Hematopoietic multipotent progenitor cell (in vitro differentiated cells): ENCODE results near the gene DNLZ. TPM values are rescaled to one million over a fixed set of nuclear protein-coding genes. Genes with fewer than 3 reads are reported as not detected.

ENCODE experiments used
- DNase-seq, 3 donors: peaks; one replicate each; pipeline ENCODE4 v3.0.0-alpha.2; 2011 to 2015; ENCODE audit warnings: low read depth in 2 of 3, low spot score in 2 of 3
- total RNA-seq: library from RNA; depleted of rRNA; stranded (reverse); fragments of >200 nt; gene quantifications from one replicate; pipeline ENCODE4 v1.2.3, GENCODE V29; 2012

Gene DNLZ
- total RNA-seq, 1 donor, result 18.3 TPM

- no peak for DNase-seq
Observed at GRCh38 chr9:136397643-136398042, 34.1 kb upstream of the DNLZ start.

DNA sequence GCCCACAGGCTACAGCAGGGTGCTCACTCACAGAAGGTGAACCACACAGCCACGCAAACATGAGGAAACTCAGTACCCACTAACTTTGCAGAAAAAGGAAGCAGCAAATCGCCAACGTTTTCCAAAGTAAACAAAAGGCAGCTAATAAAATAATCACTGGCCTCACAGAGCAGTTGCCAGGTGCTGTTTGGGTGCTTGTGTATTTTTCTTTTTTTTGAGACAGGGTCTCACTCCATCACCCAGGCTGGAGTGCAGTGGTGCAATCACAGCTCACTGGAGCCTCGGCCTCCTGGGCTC, 32.6 kb upstream of the DNLZ start:
- no peak for DNase-seq

- no peak for DNase-seq
Observed at GRCh38 chr9:136395345-136396218, 32.0 kb upstream of the DNLZ start.

DNA sequence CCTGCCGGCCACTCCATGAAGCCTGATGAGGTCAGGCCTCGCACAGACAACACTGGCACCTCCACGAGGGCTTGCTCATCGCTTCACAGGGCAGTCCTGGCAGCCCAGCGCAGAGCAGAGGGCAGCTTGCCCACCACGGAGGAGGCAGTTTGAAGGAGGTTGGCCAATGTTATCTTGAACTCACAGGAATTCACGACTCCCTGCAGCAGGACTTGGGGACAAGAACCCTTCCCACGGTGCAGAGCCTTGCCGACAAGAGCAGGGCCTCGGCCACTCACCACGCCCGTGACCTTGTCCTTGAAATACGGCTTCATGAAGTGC, 31.4 kb upstream of the DNLZ start:
- DNase-seq, result no peak

- no peak for DNase-seq
Observed at GRCh38 chr9:136394312-136395019, 30.9 kb upstream of the DNLZ start.

GRCh38 chr9:136393531-136393930, 30.0 kb upstream of the DNLZ start:
- no peak for DNase-seq

DNA sequence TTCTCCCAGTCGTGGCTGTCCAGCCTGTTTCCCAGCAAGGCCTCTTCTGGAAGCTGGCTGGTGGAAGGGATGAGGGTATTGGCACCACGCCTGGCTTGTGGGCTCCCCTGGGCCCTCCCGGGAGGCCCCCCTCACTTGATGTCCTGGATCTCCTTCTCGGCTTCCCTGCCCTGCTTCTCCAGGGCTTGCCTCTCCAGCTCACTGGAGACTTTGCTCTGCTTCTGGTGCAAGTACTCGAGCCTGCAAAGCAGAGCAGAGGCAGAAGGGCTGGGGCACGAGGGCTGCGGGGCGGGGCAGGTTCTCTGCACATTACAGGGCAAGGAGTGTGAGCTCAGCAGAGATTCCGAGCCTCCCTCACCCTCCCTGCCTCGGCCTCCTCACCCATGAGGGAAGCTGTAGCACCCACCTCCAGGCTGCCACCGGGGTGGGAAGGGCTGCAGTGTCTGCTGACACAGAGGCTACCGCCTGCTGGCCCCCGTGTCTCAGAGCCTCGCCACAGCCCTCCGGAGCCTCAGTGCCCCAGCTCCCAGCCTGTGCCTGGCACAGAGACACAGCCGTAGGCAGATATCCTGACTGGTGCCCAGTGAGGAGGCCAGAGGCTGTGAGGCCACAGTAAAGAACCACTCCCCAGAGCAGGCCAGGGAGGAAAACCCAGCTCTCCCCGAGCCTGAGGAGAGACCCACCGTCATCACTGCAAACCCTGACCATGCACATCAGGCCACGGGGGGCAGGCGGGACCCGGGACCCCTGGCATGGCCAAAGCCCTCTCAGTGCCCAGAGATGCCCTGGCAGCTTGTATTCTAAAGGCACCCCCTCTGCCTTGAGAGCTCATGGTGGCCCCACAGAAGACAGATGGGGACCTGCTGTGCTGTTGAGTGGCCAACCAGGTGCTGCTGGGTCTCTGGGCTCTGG, 29.2 kb upstream of the DNLZ start:
- DNase-seq, result no peak

GRCh38 chr9:136391737-136392537, 28.4 kb upstream of the DNLZ start:
- no peak for DNase-seq

DNA sequence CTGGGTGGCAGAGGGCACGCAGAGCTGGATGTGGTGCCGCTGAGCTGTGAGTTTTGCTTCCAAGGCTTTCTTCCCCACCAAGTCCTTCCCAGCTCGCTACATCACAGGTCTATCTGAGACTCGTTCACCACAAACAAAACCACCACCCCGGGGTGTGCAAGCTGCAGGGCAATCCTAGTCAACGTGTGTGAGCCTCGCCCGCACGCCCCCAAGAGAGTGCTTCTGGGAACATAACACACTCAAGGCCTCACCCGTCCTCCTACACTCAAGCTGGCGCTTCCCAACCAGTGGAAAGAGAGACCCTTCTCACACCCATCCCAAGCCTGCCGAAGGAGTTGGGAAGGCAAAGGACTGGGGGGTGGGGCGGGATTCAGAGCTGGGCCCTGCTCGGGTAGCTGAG, 25.9 kb upstream of the DNLZ start:
- DNase-seq, result no peak

DNA sequence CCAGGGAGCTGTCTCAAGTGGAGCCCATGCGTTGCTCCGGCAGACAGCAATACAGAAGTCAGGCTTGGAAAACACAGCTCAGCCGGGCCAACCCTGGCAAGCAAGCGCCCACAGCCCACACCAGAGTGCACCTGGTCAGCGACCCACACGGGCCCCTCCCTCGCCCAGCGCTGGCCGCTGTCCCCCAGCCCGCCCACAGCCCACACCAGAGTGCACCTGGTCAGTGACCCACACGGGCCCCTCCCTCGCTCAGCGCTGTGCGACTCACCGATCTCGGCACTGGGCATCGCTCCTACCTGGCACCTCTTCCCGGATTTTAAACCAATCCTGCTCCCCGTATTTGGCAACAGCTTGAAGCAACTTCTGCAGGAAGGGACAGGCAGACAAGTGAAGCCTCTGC, 23.7 kb upstream of the DNLZ start:
- no peak for DNase-seq

DNA sequence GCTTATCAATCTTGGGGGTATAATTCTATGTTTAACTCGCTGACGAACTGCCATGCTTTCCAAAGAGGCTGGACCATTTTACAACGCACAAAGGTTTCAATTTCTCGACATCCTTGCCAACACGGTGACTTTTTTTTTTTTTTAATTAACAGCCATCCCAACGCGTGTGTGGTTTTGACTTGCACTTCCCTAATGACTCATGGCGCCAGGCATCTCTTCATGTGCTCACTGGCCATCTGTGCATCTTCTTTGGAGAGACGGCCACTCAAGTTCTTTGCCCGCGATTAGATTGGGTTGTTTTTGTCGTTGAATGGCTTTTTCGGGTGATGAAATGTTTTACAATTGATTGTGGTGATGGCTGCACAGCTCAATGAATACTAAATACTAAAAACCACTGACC, 22.5 kb upstream of the DNLZ start:
- DNase-seq, result no peak

DNA sequence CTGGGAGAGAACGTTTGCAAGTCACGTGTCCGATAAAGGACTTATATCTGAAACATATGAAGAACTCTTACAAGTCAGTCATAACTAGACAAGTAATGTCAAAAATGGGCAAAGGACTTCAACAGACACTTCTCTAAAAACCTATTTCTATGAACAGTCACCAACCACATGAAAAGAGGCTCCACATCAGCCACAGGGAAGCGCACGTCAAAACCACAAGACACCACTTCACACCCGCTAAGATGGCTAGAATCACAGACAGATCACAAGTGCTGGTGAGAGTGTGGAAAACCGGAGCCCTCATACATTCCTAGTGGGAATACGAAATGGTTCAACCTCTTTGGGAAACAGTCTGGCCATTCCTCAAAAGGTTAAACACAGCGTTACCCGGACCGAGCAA, 21.5 kb upstream of the DNLZ start:
- peak in 1 of 3 donors; percentile 23 for DNase-seq

GRCh38 chr9:136383436-136383835, 19.9 kb upstream of the DNLZ start:
- no peak for DNase-seq

DNA sequence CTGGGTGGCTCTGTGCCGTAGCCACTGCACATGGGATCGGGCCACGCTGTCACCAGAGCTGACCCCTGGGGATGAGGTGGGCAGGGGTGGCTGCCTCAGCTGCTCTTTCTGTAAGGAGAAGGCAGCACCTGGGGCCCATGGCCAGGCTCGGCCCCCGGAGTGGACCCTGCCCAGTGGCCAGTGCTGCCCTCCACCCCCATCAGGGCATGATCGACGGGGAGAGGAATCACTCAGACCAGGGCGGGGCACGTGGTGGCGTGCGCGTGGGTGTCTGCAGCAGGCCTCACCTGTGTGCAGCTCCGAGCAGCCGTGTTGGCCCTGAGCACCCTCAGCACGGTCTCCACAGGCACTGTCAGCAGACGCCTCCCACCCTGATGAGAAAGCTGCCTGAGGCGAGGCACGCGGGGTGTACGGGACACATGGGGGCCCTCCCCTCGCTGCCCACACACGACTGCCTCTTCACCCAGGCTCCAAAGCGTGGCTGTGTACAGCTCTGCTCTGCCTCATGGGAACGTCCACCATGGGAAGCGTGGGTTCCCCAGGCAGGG, 18.5 kb upstream of the DNLZ start:
- no peak for DNase-seq

DNA sequence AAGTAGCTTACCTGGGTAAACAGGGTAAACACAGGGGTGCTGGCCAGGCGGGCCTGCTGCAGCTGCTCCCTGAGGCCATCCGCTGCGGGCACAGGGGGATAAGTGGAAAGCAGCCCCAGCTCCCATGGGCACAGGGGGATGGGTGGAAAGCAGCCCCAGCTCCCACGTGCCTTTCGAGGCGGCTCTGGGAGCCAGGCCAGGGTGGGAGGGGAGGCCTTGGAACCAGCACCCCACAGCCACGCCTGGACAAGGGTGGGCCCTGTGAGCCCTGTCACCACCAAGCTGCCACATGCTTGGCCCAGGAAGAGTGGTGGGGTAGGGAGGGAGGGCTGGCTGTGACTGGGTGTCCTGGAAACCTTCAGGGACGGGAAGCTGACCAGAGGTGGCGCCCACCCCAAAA, 17.8 kb upstream of the DNLZ start:
- no peak for DNase-seq

DNA sequence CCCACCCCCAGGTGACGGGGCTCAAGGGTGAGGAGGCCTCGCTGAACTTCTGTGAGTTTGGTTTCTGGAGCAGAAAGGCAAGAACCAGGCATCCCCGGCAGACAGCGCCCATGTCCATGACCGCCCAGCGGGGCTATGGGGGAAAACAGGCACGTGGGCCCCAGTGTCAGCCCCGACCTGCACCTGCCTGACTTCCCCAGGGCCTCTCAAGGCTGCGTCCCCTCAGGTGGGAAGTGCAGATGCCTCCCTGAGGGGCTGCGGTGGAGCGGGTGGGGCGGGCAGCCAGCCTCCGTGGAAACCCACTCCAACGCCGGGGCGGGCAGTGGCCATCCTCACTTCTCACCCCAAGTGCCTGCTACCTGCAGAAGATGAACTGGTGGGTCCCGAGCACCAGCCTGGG, 16.8 kb upstream of the DNLZ start:
- DNase-seq, result no peak

GRCh38 chr9:136379891-136380290, 16.3 kb upstream of the DNLZ start:
- DNase-seq, result no peak

GRCh38 chr9:136379401-136379800, 15.9 kb upstream of the DNLZ start:
- DNase-seq, result no peak

- no peak for DNase-seq
Observed at GRCh38 chr9:136379003-136379287, 15.4 kb upstream of the DNLZ start.

DNA sequence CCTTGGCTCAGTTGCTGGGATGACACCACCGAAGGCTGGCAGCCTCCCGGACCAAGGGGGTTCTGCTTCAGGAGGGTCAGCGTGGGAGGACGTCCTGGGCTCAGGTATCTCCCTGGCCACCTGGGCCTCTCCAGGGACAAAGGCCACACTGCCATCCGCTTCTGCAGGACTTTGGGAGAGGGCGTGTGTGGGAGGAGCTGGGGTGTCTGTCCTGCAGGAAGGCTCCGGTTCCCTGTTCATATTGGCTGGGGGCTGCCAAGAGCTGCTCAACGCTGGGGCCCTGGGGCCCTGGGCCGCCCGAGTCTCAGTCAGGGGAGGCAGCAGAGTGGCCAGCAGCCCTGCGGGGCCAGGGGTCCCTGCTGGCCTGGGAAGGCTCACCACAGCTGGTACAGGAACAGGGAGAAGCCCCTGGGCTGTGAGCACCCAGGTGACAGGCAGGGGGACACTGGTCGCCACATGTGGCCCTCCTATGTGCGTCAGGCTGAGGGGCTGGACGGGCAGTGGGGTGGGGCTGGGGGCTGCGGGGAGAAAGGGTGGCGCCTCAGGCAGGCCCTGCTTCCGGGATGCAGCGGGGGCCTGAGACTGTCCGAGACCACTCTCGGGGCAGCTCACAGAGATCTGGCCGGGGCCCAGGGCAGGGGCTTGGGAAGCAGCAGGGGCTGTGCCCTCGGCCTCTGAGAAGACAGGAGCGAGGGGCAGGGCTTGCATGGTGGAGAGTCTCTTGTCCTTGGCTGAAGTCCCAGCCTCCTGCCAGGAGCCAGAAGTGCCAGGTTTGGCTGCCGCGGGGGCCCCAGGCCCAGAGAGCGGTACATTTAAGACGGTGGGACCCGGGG, 14.8 kb upstream of the DNLZ start:
- no peak for DNase-seq
